Peyer's patch (tissue), 4 donors: ENCODE measurements around the gene MSL2.

Experiments used
- CTCF ChIP-seq, 6 experiments: fragments of 450-650 bp in 4 of 6; fragments of 200-600 bp in 2 of 6; sonication (generic) in 1 of 6; IDR thresholded peaks; one replicate each; pipeline ENCODE4 v1.5.1; 2017 to 2019; ENCODE audit warnings: antibody characterized with exemption in 6 of 6, mild to moderate bottlenecking in 3 of 6, moderate library complexity in 1 of 6
- POLR2A ChIP-seq, 2 donors: fragments of 450-650 bp; IDR thresholded peaks; one replicate each; pipeline ENCODE4 v1.5.1; 2017; ENCODE audit warnings: antibody characterized with exemption in 2 of 2, mild to moderate bottlenecking in 2 of 2, moderate library complexity in 2 of 2

DNA sequence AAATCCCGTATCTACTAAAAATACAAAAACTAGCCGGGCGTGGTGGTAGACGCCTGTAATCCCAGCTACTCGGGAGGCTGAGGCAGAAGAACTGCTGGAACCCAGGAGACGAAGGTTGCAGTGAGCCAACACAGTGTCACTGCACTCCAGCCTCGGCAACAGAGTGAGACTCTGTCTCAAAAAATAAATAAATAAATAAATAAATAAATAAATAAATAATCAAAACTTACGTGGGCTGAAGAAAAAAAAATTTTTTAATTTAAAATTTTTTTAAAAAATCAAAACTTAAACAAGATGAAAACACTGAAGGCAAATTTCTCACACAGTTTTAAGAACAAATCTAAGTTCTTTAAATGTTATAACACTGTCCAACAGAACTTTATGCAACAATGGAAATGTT, 14.4 kb downstream of the MSL2 start:
- TF ChIP-seq POLR2A (IDR thresholded peaks at IDR 0.05) (no peak), CTCF (IDR thresholded peaks at IDR 0.05) (no peak)
